ENCODE results near the gene RNF138. TPM values are rescaled to one million over a fixed set of nuclear protein-coding genes. Genes with fewer than 3 reads are reported as not detected.

Gene RNF138
- total RNA-seq, 1 experiment from 2014 or later, result 103 TPM

DNA sequence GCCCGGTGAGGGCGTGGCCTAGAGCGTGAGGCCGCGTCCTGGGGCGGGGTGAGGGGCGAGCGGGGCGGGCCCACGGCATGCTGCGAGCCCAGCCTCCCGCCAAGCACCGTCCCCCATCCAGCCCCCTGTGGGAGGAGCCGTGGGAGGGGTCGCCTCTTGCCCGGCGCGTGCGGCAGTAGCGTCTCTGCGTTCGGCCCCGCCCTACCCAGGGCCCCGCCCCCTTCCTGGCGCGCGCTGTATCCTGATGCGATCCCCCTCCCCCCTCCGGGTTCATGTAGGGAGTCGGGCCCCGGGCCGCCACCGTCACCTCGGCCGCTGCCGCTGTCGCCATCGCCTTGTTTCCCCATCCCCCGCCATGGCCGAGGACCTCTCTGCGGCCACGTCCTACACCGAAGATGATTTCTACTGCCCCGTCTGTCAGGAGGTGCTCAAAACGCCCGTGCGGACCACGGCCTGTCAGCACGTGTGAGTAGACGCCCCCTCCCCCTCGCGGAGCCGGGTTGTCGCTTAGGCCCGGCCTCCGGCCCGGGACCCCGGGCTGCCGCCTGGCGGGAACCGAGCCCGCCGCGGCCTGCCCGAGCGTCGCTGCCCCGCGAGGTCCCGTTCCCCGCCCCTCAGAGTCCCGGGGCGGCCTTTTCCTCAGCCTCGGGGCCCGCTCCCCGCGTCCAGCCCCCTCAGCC, 888 bp downstream of the RNF138 start (continued):
- TF ChIP-seq, protein P1, sequence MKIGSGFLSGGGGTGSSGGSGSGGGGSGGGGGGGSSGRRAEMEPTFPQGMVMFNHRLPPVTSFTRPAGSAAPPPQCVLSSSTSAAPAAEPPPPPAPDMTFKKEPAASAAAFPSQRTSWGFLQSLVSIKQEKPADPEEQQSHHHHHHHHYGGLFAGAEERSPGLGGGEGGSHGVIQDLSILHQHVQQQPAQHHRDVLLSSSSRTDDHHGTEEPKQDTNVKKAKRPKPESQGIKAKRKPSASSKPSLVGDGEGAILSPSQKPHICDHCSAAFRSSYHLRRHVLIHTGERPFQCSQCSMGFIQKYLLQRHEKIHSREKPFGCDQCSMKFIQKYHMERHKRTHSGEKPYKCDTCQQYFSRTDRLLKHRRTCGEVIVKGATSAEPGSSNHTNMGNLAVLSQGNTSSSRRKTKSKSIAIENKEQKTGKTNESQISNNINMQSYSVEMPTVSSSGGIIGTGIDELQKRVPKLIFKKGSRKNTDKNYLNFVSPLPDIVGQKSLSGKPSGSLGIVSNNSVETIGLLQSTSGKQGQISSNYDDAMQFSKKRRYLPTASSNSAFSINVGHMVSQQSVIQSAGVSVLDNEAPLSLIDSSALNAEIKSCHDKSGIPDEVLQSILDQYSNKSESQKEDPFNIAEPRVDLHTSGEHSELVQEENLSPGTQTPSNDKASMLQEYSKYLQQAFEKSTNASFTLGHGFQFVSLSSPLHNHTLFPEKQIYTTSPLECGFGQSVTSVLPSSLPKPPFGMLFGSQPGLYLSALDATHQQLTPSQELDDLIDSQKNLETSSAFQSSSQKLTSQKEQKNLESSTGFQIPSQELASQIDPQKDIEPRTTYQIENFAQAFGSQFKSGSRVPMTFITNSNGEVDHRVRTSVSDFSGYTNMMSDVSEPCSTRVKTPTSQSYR (CRISPR knock-in tag; IDR thresholded peaks at IDR 0.05), result peak; percentile 92; the same call in 1 of the 2 replicates
- TF ChIP-seq NFYB (CRISPR knock-in tag; conservative IDR thresholded peaks at IDR 0.05; ENCODE audit: low read depth) (0 out of 2 replicates have a peak, but pooled peaks have one; percentile 16), ZNF317 (CRISPR knock-in tag; IDR thresholded peaks at IDR 0.05; ENCODE audit: borderline replicate concordance, low read depth) (0 out of 2 replicates have a peak, but pooled peaks have one; percentile 18), ESRRA (CRISPR knock-in tag; IDR thresholded peaks at IDR 0.05; ENCODE audit: borderline replicate concordance) (no peak), ZNF423 (CRISPR knock-in tag; IDR thresholded peaks at IDR 0.05) (no peak), CBFB (CRISPR knock-in tag; IDR thresholded peaks at IDR 0.05; ENCODE audit: low read depth) (no peak), SMAD3 (CRISPR knock-in tag; IDR thresholded peaks at IDR 0.05; ENCODE audit: borderline replicate concordance) (no peak), RELA (CRISPR knock-in tag; IDR thresholded peaks at IDR 0.05; ENCODE audit: borderline replicate concordance) (no peak), ZNF219 (CRISPR knock-in tag; IDR thresholded peaks at IDR 0.05; ENCODE audit: borderline replicate concordance) (no peak), ETV6 (CRISPR knock-in tag; IDR thresholded peaks at IDR 0.05) (no peak), SP1 (CRISPR knock-in tag; conservative IDR thresholded peaks at IDR 0.05) (peak; percentile 95), SOX15 (CRISPR knock-in tag; IDR thresholded peaks at IDR 0.05) (no peak), ELF4 (CRISPR knock-in tag; IDR thresholded peaks at IDR 0.05; ENCODE audit: low read depth) (0 out of 2 replicates have a peak, but pooled peaks have one; percentile 73)
- TF ChIP-seq, protein P2, sequence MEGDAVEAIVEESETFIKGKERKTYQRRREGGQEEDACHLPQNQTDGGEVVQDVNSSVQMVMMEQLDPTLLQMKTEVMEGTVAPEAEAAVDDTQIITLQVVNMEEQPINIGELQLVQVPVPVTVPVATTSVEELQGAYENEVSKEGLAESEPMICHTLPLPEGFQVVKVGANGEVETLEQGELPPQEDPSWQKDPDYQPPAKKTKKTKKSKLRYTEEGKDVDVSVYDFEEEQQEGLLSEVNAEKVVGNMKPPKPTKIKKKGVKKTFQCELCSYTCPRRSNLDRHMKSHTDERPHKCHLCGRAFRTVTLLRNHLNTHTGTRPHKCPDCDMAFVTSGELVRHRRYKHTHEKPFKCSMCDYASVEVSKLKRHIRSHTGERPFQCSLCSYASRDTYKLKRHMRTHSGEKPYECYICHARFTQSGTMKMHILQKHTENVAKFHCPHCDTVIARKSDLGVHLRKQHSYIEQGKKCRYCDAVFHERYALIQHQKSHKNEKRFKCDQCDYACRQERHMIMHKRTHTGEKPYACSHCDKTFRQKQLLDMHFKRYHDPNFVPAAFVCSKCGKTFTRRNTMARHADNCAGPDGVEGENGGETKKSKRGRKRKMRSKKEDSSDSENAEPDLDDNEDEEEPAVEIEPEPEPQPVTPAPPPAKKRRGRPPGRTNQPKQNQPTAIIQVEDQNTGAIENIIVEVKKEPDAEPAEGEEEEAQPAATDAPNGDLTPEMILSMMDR (IDR thresholded peaks at IDR 0.05), result no peak
- TF ChIP-seq, protein P3, sequence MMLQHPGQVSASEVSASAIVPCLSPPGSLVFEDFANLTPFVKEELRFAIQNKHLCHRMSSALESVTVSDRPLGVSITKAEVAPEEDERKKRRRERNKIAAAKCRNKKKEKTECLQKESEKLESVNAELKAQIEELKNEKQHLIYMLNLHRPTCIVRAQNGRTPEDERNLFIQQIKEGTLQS (CRISPR knock-in tag; conservative IDR thresholded peaks at IDR 0.05), result no peak
- TF ChIP-seq, protein P4, sequence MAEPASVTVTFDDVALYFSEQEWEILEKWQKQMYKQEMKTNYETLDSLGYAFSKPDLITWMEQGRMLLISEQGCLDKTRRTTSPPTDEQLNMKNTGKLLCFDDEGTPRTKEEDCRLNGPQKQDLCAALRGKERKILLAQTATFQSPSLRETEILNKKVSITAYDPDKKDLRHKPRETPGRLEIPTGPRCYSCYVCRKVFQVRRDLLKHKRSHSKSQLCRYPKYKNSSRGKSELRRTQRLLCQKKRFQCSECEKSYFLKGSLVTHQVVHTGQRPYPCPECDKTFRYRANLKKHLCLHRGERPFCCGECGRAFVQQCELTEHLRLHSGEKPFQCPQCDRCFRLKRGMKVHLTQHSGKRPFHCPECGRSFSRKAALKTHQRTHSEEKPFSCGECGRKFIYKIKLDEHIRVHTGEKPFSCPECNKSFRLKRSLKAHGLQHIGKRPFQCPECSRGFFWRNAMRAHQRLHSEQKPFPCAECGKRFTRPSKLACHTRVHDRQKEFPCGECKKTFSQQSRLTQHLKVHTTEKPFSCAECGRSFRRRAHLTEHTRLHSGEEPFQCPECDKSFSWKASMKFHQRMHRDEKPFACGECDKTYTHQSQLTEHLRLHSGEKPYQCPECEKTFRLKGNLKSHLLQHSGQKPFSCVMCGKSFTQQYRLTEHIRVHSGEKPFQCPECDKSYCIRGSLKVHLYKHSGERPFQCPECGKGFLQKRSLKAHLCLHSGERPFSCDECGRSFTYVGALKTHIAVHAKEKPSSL (CRISPR knock-in tag; conservative IDR thresholded peaks at IDR 0.05), result no peak
- TF ChIP-seq, protein P5, sequence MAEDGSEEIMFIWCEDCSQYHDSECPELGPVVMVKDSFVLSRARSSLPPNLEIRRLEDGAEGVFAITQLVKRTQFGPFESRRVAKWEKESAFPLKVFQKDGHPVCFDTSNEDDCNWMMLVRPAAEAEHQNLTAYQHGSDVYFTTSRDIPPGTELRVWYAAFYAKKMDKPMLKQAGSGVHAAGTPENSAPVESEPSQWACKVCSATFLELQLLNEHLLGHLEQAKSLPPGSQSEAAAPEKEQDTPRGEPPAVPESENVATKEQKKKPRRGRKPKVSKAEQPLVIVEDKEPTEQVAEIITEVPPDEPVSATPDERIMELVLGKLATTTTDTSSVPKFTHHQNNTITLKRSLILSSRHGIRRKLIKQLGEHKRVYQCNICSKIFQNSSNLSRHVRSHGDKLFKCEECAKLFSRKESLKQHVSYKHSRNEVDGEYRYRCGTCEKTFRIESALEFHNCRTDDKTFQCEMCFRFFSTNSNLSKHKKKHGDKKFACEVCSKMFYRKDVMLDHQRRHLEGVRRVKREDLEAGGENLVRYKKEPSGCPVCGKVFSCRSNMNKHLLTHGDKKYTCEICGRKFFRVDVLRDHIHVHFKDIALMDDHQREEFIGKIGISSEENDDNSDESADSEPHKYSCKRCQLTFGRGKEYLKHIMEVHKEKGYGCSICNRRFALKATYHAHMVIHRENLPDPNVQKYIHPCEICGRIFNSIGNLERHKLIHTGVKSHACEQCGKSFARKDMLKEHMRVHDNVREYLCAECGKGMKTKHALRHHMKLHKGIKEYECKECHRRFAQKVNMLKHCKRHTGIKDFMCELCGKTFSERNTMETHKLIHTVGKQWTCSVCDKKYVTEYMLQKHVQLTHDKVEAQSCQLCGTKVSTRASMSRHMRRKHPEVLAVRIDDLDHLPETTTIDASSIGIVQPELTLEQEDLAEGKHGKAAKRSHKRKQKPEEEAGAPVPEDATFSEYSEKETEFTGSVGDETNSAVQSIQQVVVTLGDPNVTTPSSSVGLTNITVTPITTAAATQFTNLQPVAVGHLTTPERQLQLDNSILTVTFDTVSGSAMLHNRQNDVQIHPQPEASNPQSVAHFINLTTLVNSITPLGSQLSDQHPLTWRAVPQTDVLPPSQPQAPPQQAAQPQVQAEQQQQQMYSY (CRISPR knock-in tag; IDR thresholded peaks at IDR 0.05), result no peak
- TF ChIP-seq, protein P6, sequence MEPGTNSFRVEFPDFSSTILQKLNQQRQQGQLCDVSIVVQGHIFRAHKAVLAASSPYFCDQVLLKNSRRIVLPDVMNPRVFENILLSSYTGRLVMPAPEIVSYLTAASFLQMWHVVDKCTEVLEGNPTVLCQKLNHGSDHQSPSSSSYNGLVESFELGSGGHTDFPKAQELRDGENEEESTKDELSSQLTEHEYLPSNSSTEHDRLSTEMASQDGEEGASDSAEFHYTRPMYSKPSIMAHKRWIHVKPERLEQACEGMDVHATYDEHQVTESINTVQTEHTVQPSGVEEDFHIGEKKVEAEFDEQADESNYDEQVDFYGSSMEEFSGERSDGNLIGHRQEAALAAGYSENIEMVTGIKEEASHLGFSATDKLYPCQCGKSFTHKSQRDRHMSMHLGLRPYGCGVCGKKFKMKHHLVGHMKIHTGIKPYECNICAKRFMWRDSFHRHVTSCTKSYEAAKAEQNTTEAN (CRISPR knock-in tag; IDR thresholded peaks at IDR 0.05), result 0 out of 2 replicates have a peak, but pooled peaks have one; percentile 67
- TF ChIP-seq, protein P7, sequence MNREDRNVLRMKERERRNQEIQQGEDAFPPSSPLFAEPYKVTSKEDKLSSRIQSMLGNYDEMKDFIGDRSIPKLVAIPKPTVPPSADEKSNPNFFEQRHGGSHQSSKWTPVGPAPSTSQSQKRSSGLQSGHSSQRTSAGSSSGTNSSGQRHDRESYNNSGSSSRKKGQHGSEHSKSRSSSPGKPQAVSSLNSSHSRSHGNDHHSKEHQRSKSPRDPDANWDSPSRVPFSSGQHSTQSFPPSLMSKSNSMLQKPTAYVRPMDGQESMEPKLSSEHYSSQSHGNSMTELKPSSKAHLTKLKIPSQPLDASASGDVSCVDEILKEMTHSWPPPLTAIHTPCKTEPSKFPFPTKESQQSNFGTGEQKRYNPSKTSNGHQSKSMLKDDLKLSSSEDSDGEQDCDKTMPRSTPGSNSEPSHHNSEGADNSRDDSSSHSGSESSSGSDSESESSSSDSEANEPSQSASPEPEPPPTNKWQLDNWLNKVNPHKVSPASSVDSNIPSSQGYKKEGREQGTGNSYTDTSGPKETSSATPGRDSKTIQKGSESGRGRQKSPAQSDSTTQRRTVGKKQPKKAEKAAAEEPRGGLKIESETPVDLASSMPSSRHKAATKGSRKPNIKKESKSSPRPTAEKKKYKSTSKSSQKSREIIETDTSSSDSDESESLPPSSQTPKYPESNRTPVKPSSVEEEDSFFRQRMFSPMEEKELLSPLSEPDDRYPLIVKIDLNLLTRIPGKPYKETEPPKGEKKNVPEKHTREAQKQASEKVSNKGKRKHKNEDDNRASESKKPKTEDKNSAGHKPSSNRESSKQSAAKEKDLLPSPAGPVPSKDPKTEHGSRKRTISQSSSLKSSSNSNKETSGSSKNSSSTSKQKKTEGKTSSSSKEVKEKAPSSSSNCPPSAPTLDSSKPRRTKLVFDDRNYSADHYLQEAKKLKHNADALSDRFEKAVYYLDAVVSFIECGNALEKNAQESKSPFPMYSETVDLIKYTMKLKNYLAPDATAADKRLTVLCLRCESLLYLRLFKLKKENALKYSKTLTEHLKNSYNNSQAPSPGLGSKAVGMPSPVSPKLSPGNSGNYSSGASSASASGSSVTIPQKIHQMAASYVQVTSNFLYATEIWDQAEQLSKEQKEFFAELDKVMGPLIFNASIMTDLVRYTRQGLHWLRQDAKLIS (CRISPR knock-in tag; IDR thresholded peaks at IDR 0.05; ENCODE audit: borderline replicate concordance), result no peak
- TF ChIP-seq, protein P8, sequence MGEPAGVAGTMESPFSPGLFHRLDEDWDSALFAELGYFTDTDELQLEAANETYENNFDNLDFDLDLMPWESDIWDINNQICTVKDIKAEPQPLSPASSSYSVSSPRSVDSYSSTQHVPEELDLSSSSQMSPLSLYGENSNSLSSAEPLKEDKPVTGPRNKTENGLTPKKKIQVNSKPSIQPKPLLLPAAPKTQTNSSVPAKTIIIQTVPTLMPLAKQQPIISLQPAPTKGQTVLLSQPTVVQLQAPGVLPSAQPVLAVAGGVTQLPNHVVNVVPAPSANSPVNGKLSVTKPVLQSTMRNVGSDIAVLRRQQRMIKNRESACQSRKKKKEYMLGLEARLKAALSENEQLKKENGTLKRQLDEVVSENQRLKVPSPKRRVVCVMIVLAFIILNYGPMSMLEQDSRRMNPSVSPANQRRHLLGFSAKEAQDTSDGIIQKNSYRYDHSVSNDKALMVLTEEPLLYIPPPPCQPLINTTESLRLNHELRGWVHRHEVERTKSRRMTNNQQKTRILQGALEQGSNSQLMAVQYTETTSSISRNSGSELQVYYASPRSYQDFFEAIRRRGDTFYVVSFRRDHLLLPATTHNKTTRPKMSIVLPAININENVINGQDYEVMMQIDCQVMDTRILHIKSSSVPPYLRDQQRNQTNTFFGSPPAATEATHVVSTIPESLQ (CRISPR knock-in tag; IDR thresholded peaks at IDR 0.05), result no peak
